ENCODE results near the gene LYPLA2. TPM values are rescaled to one million over a fixed set of nuclear protein-coding genes. Genes with fewer than 3 reads are reported as not detected.

LYPLA2 gene
- total and polyA plus RNA-seq, 7 experiments from 2014 or later: 40.7 to 124 (median 56.2) TPM

Other genes starting within 250 kb of the LYPLA2 start
- gene ID3, start 231.6 kb upstream of the LYPLA2 start, total RNA-seq: 10 to 100 TPM; 14.8 to 89.4 (median 34.1) TPM
- 10 to 100 TPM; 13.0 to 28.3 TPM for gene ID3, start 231.6 kb upstream of the LYPLA2 start, polyA plus RNA-seq
- 1,000 to 10,000 TPM; 1,206 to 2,420 (median 2,172) TPM for gene RPL11, start 99.3 kb upstream of the LYPLA2 start, total RNA-seq
- gene RPL11, start 99.3 kb upstream of the LYPLA2 start, polyA plus RNA-seq: 1,000 to 10,000 TPM; 1,567 to 2,009 TPM
- gene ELOA, start 47.7 kb upstream of the LYPLA2 start, total RNA-seq: 10 to 100 TPM; 28.0 to 36.1 (median 30.4) TPM
- gene ELOA, start 47.7 kb upstream of the LYPLA2 start, polyA plus RNA-seq: 10 to 100 TPM; 20.3 to 30.8 TPM
- gene PITHD1, start 12.7 kb upstream of the LYPLA2 start, total RNA-seq: 10 to 100 TPM; 57.6 to 81.9 (median 76.0) TPM
- gene PITHD1, start 12.7 kb upstream of the LYPLA2 start, polyA plus RNA-seq: 10 to 100 TPM; 82.2 to 88.9 TPM
- gene GALE, start 9.6 kb downstream of the LYPLA2 start, total RNA-seq: 10 to 100 TPM in 4 of 5 experiments, 1 to 10 TPM in 1; 8.1 to 21.4 (median 12.7) TPM
- gene GALE, start 9.6 kb downstream of the LYPLA2 start, polyA plus RNA-seq: 10 to 100 TPM in 1 of 2 donors, 1 to 10 TPM in 1; 8.5 to 11.5 TPM
- gene HMGCL, start 34.3 kb downstream of the LYPLA2 start, total RNA-seq: 10 to 100 TPM; 16.2 to 38.9 (median 27.3) TPM
- 10 to 100 TPM; 35.3 to 38.5 TPM for gene HMGCL, start 34.3 kb downstream of the LYPLA2 start, polyA plus RNA-seq
- 10 to 100 TPM in 3 of 5 experiments, 1 to 10 TPM in 2; 4.9 to 62.7 (median 16.3) TPM for gene FUCA1, start 77.1 kb downstream of the LYPLA2 start, total RNA-seq
- 10 to 100 TPM; 11.5 to 18.2 TPM for gene FUCA1, start 77.1 kb downstream of the LYPLA2 start, polyA plus RNA-seq
- 1 to 10 TPM in 1 of 5 experiments, under 1 TPM in 4; 0.05 to 2.8 (median 0.24) TPM for gene CNR2, start 122.2 kb downstream of the LYPLA2 start, total RNA-seq
- gene CNR2, start 122.2 kb downstream of the LYPLA2 start, polyA plus RNA-seq: under 1 TPM in 1 of 2 donors, not detected in 1; 0.17 TPM
- gene PNRC2, start 168.7 kb downstream of the LYPLA2 start, total RNA-seq: 100 to 1,000 TPM; 139 to 180 (median 161) TPM
- gene PNRC2, start 168.7 kb downstream of the LYPLA2 start, polyA plus RNA-seq: 100 to 1,000 TPM; 142 to 151 TPM
- gene SRSF10, start 189.2 kb downstream of the LYPLA2 start, total RNA-seq: 100 to 1,000 TPM; 170 to 252 (median 193) TPM
- 100 to 1,000 TPM; 108 to 132 TPM for gene SRSF10, start 189.2 kb downstream of the LYPLA2 start, polyA plus RNA-seq